GM21526 (cell line): ENCODE results near the gene CPT1B.
A peak's percentile ranks its signal among the peaks of the same experiment; 100 is the strongest.

ENCODE experiments used
- ATAC-seq: cut with Tn5 transposase; IDR thresholded peaks from one replicate; pipeline ENCODE4 v1.9.1; 2021; ENCODE audit warnings: moderate library complexity; ENCODE audit not compliant: unreplicated experiment, low FRiP score

The CPT1B gene

GRCh38 chr22:50530877-50531545, 47.2 kb downstream of the CPT1B start:
- ATAC-seq: no peak

GRCh38 chr22:50530580-50530876, 47.7 kb downstream of the CPT1B start:
- no peak for ATAC-seq

DNA sequence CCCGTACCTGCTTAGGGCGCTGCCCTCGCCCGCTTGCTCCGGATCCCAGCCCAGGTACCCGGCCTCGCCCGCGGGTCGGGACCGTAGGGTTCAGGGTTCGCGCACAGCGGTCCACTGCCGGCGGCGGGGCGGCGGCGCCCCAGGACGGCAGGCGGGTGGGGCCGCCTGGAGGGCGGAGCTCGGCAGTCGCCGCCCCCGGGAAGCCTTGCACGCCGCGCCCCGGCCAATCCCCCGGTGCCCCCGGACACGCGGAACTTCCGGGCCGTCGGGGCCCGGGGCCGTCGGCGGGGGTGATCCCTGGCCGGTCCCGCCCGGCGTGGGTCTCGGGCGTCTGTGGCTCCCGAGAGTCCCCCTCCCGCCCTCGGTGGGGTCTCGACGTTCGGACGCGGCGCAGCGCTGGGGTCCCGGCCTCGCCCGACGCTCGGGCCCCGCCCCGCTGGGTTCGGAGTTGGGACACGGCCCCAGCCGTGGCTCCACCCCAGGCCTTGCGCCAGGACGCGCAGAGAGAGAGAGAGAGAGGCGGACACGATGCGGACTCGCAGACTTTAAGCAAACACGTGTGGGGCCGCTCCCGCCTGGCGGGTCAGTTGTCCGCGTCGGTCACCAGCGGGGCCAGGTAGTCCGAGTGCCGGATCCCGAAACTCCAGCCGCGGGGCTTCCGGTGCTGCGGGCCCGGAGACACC, 48.2 kb downstream of the CPT1B start, which contains the start of gene TYMP:
Gene TYMP (minus strand): TSS at position 116 of the 683 bp plus-strand sequence. CDS start 303 bp downstream, outside the sequence.
- no peak for ATAC-seq

DNA sequence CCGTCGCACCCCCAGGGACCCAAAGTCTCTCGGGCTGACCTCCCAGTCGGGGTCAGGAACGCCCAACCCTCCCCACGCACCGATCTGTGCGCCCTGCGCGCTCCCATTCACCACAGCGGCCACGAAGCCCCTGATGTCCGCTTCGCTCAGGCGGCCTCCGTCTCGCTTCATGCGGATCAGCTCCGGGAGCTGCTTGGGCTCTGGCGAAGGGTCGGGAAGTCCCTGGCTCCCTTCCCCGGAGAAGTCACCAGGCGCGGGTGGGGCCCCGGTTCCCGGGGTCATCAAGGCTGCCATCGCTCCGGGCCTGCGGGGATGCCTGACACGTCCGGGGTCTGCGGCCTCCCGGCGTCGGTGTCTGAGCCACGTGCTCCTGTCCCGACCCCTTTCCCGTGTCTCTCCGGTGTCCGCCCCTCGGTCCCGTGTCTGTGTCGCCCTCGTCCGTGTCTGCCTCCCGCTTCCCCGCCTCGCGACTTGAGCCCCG, 48.8 kb downstream of the CPT1B start:
- ATAC-seq: no peak

DNA sequence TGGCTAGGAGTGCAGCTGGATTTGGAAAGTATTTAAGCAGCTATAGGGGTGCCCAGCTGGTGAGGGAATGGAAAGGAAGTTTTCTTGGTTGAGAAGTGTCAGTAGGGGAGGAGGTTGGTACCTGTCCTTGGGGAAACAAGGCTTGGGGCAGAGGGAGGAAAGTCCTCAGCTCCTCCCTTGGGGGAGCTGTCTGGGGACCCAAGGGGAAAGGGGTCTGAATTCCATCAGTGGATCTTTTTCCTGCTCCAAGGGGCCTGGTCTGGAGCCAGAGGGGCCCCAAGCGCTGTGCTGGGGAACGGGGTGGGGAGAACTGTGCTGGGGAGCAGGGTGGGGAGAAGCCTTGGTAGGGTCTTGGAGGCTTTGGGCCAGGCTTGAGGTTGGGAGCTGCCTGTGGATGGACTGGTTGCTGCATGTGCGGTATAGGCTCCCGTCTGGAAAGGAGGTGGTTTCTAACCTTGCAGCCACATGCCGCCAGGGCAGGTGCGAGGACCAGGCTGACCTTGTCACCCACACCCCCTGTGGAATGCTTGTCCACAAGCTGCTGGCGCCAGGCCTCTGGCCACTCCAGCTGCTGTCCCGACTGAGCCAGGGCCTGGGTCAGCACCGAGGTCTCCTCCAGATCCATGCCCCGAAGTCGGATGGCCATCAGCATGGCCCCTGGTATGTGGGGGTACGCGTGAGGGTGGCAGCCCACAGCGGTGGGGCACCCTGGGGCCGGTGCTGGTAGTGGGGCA, 49.4 kb downstream of the CPT1B start:
- ATAC-seq: no peak

- no peak for ATAC-seq
Measured at GRCh38 chr22:50527921-50528681, 50.1 kb downstream of the CPT1B start.

DNA sequence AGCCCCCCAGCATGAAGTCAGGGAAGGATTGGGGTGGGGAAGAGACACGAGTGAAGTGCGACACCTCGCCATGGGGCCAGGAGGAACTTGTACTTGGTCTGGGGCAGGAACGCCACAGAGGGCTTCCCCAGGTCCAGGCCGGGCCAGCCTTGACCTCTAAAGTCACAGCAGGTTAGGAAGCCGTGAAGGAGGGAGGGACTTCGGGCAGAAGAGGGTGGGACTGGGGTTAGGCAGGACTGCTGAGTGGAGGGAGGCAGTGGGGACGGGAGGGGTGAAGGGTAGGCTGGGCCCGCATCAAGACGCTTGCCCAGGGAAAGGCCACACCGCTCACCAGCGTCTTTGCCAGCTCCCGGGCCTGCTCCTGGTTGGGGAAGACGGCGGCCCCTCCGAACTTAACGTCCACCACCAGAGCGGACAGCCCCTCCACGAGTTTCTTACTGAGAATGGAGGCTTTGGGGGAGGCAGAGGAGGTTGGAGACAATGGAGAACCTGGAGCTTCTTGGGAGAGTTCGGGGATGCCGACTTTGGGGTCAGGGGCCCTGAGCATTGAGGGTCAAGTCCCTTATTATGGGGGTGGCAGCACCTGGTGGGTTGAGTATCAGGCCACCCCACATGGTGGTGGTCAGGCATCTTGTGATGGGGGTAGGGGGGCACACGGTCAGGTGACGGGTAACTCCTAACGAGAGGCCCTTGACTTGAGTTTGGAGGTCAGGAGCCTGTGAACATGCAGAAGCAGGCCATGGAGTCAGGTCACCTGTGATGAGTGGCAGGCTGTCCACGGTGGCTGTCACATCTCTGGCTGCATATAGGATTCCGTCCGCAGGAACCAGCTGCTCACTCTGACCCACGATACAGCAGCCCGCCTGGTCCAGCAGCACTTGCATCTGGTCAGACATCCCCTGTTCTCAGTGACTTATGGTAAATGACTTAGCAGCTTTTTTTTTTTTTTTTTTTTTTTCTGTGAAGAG, 51.1 kb downstream of the CPT1B start:
- no peak for ATAC-seq

- ATAC-seq: peak; percentile 22
Measured at GRCh38 chr22:50526108-50526833, 52.0 kb downstream of the CPT1B start.

DNA sequence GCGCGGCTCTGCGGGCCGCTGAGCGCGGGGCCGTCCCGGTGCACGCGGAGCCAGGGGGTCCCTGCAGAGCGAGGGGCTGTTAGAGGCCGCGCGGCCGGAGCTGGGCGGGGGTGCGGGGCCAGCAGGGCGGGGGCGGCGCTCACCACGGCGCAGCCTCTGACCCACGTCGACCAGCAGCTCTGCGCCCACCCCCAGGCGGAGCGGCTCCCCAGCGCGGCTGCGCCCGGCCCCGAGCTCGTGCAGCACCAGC, 52.4 kb downstream of the CPT1B start:
- ATAC-seq: no peak

DNA sequence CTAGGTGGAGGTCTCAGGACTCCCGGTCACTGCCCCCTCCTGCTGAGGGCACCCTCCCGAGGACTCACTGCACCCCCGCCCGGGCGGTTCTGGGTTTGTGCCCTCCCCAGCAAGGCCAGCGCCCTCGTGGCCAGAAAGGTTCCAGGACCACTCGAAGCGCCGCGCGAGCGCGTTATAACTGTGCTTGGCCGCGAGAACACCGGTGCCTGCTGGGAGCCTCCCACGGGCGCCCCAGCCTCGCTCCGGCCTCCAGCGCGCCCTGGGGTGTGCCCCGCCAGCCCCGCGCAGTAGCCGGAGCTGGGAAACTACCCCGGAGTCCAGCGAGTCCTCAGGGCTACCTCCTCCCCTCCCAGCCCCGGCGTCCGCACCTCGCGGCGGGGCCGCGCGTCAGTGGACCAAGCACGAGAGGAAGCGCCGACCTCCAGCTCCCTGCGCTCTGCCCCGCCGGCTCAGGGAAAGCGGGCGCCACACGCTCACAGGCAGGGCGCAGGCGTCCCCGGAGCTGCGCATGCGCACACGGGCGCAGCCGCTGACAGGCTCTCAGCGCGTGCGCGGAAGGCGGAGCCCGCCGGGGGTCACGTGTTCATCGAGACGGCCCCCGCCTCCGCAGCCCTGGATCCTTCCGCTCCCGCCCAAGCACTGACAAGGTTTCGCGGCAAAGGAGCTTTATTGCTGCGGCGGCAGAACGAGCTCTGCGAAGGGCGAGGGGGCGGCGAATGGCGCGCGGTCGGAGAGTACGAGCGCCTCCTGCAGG, 52.9 kb downstream of the CPT1B start, which contains the start of gene SCO2:
Gene SCO2 (minus strand): TSS at position 495 of the 754 bp plus-strand sequence. CDS start 1,187 bp downstream, outside the sequence.
- peak; percentile 36 for ATAC-seq

DNA sequence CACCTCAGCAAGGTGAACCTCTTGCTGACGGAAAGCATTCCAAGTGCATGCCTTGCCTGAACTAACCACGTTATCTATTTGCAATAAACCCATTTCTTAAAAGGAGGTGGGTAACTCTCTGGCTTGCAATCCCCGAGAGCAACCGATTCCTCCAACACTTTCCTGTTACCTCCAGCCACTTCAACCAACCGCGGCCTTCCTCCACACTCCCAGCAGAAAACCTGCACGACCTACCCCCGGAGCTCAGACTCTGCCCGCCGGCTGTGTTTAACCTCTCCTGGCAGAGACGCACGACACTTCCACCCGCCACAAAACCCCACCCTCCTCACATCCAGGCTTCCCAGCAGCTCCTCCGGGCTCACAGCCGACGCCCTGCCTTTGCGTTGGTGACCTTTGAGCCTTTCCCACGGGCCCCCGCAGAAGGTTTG, 53.5 kb downstream of the CPT1B start:
- no peak for ATAC-seq

DNA sequence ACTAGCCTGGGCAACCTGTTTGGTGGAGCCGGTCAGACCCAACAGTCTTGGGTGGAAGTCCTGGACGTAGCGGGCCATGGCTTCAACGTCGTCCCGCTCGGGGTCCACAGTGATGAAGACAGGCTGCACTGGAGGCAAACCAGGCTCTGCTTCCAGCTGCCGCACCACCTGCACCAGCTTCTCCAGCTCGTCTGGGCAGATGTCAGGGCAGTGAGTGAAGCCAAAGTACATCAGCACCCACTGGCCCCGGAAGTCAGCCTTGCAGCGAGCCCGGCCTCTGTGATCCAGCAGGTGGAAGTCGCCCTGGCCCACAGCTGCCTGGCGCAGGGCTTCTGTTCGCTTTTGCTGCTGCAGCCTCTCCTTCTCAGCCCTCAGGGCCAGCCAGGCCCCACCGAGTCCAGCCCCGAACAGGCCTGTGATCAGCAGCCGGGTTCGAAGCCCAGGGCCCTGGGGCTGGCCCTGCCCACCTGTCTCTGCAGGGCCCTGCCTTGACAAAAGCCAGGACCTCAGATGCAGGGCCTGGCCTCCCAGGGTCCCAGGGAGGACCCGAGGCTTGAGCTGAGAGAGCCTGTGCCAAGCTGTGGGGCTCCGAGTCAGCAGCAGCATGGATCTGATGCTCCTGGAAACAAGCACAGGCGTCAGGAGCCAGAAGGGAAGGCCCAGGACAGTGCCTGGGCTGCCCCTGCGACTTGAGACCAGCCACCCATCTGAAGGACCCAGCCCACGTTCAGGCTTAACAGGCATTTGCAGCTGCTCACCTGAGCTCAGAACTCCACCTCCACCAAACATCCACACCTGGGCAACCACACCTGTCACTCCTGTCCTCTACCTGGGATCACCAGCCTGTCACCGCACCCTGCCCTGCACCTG, 54.2 kb downstream of the CPT1B start:
- ATAC-seq: no peak

DNA sequence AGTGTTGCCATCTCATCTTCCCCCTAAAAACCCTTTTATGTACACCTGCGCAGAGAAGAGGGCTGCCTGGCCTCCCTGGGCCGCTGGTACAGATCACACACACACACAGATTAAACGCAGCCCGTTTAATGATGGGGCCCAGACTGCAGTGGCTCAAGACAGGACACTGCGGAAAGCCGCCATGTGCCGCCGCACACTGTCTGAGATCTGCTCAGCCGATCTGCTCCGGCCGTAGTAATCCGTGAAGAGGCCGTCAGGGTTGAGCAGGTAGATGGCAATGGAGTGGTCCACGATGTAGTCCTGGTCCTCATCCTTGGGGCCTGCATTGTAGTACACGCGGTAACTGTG, 54.8 kb downstream of the CPT1B start:
- ATAC-seq: no peak

DNA sequence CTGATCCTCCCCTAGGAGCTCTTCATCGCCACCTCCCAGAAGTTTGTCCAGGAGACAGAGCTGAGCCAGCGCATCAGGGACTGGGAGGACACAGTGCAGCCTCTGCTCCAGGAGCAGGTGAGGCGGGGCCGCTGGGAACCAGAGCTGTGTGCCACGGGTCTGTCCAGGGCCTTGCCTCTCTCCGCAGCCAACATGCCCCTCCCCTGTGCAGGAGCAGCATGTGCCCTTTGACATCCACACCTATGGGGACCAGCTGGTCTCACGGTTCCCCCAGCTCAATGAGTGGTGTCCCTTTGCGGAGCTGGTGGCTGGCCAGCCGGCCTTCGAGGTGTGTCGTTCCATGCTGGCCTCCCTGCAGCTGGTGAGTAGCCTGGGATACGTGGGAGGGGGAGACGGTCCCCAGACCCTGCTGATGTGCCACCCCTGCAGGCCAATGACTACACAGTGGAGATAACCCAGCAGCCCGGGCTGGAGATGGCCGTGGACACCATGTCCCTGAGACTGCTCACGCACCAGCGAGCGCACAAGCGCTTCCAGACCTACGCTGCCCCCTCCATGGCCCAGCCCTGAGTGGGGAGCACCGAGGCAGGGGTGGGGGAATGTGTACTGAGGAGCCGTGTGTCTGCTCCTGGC, 55.3 kb downstream of the CPT1B start:
- no peak for ATAC-seq

- ATAC-seq: no peak
Measured at GRCh38 chr22:50522208-50522805, 55.9 kb downstream of the CPT1B start.

DNA sequence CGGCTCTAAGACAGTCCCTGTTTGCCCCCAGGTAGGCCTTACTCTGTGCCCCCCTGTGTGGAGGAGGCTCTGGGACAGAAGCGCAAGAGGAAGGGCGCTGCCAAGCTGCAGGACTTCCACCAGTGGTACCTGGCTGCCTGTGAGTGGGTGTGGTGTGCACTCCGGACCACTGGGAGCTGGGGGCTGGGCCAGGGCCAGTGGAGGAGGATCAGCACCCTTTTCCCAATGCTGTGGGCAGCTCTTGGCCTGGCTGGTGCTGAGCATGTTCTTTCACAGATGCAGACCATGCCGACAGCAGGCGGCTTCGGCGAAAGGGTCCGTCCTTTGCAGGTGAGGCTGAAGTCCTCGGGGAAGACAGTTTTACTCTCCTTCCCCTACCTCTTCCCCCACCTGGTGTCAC, 56.5 kb downstream of the CPT1B start:
- ATAC-seq: no peak
